Fibroblast of skin of scalp (primary cell): ENCODE measurements around the gene MIEN1.

Source experiments
- DNase-seq: peaks from one replicate; pipeline ENCODE4 v3.0.0-alpha.2; 2013

The MIEN1 gene

DNA sequence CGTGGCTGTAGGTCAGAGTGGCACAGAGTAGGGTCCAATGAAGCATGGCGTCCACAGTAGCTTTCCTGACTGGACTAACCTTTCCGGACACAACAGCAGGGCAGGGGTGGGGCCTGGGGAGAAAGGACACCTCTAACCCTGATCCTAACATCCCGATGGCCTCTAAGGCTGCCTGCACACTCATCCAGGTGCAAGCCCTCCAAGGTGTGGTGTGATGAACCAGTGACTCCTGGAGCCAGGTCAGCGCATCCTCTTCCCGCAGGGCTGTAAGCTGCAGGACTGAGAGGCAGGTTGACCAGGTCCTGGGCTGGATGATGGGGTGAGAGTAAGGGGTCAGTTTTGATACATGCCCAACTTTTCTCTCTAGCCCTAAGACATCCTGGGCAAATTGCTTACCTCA is 33.6 kb downstream of the MIEN1 start:
- DNase-seq: no peak

GRCh38 chr17:39695089-39695474 is 35.2 kb downstream of the MIEN1 start:
- no peak for DNase-seq

GRCh38 chr17:39694593-39694992 is 35.7 kb downstream of the MIEN1 start:
- DNase-seq: no peak

DNA sequence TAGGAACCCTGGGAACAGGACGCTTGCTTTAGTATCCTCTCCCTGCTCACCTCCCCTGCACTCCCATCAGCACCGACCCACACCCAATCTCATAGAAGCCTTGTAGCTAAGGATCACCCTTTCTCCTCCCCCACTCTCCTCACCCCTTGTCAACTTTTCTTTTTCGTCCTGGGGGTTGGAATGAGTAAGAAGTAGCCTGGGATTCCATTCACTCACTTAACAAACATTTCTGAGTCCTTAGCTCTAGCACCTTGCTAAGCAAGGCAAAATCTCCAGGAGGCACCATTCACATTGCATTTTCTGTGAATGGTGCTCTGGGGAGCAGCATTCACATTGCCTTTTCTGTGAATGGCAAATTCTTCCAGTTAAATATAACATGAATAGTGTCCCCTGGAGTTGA is 41.4 kb downstream of the MIEN1 start:
- DNase-seq: no peak

DNA sequence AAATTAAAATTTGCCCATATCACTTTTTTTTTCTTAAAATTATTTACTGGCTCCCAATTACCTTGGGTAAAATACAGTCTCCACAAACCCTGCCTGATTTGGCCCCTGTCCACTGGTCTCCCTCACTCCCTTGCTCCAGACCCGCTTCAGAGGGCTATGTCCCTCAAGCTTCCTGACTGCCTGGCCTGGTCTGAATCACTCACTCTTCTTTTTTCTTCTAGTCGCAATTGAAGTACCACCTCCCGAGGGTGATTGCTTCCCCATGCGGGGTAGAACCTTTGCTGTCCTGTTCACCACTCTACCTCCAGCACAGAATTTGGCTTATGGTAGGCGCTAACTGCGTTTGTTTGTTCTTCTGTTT is 41.9 kb downstream of the MIEN1 start:
- no peak for DNase-seq

GRCh38 chr17:39687546-39688474 is 42.5 kb downstream of the MIEN1 start, which contains the start of gene PGAP3:
PGAP3 (minus strand) TSS chr17:39688057; CDS start chr17:39688014, 43 bp downstream.
- peak; percentile 92 for DNase-seq

- no peak for DNase-seq
Observed at GRCh38 chr17:39687101-39687545, 43.2 kb downstream of the MIEN1 start.

DNA sequence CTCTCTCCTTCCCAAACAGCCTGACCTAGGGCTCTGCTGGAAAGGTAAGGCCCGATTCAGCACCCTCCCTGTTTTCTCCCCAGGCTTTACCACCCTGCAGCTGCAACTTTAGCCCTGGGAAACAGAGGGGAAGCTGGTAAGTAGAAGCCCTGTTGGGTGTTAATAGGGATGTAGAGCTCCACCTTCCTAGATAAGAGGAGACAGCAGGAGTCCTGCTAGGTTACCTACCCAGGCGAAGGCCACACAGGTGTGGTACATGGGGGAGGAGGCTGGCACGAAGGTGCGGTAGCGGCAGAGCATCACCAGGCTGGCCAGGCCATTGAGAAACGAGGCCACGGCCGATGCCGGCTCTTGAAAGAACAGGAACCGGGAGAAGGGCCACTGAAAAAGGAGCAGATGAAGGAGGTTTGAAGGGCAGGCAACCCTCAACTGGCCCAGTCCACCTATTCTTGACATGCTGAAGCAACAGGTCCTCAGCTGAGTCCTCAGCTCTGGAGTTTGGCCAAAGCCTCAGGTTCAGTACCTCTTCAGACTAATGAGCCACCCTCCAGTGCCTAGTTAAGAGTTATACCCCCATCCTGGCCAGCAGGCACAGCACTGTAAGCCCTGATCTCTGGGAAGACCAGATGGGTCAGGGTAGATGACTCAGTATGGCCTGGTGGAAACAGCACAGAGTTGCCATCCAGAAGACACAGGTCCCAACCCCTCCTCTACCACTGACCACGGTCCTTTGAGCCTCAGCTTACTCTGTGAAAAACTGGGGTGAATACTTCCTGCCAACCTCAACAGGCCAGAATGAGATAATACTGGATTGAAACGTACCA is 45.8 kb downstream of the MIEN1 start:
- no peak for DNase-seq

- DNase-seq: no peak
Observed at GRCh38 chr17:39683295-39683939, 46.9 kb downstream of the MIEN1 start.

DNA sequence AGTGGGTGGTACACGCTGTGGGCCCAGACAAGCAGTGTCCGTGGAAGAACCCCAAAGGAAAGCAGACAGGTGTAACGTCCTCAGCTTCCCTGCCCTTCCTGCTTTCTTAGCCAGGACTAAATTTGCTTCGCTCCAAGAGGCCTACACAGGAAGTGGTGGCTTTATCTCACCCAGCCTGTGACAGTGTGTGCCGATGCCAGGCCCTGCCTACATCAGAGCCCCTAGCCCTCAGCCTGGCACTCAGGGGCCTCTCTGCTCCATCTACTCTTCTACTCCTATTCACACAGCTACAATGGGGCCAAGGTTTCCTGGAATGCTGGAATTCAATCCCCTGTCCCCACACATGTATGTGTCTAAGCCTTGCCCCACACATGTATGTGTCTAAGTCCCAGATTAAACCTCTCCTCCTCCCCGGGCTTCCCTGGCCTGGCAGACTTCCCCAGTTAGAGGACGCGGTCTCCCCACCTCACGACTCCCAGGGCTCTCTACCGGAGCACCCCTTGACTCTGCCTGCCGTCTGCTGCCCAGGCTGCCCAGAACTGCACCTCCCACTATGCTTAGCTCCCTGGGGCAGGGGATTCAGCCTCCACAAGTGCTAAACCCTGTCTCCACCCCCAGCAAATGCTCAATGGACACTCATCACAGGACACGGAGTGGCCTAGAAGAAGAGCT is 50.7 kb downstream of the MIEN1 start:
- DNase-seq: no peak
